ENCODE measurements around the gene ARFGAP2.

GRCh38 chr11:47137476-47137875 lies 39.2 kb downstream of the ARFGAP2 start:
- no peak for TF ChIP-seq CTCF (IDR thresholded peaks at IDR 0.05)
- TF ChIP-seq POLR2A (IDR thresholded peaks at IDR 0.05; ENCODE audit: low read depth), result no peak
